ENCODE measurements around the gene IGF1.
"Not testable (repeated sequence)": the region's sequence is repeated elsewhere in the genome, so short reads cannot be mapped to it uniquely, and the experiment has no call there.

The IGF1 gene

GRCh38 chr12:102376181-102376747, 104.1 kb downstream of the IGF1 start:
- no peak for DNase-seq

GRCh38 chr12:102374190-102374589, 106.2 kb downstream of the IGF1 start:
- no peak for DNase-seq

- no peak for DNase-seq
These were observed 108.3 kb downstream of the IGF1 start for GRCh38 chr12:102372087-102372486.

- no peak for DNase-seq
These were observed 109.2 kb downstream of the IGF1 start for GRCh38 chr12:102371165-102371564.

DNA sequence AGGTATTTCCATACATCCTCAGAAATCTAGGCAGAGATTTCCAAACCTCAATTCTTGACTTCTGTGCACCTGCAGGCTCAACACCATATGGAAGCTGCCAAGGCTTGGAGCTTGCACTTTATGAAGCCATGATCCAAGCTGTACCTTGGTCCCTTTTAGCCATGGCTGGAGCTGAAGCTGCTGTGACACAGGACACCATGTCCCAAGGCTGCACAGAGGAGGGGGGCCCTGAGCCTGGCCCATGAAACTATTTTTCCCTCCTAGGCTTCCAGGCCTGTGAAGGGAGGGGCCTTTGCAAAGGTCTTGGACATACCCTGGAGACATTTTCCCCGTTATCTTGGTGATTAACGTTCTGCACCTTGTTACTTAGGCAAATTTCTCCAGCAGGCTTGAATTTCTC, 110.5 kb downstream of the IGF1 start:
- DNase-seq, result no peak

GRCh38 chr12:102365365-102365764, 115.0 kb downstream of the IGF1 start:
- no peak for DNase-seq

GRCh38 chr12:102364709-102365108, 115.7 kb downstream of the IGF1 start:
- no peak for DNase-seq

DNA sequence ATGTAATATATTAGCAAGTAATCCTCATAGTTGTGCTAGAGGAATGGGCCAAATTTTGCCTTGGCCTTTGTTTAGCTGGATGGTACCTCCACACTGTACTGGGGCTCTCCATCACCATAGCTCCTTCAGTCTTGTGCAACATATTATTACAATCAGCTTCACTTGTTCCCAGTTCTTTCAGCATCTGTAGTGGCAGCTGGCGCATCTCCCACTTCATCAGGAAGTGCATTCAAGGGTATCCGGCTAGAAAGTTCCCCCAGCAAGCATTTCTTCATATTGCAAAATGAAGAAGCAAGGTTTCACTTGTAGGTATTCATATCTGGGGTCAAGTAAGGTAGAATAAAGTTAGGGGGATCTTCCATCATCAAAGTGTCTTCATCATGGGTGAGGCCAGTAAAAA, 123.7 kb downstream of the IGF1 start:
- DNase-seq, result no peak

DNA sequence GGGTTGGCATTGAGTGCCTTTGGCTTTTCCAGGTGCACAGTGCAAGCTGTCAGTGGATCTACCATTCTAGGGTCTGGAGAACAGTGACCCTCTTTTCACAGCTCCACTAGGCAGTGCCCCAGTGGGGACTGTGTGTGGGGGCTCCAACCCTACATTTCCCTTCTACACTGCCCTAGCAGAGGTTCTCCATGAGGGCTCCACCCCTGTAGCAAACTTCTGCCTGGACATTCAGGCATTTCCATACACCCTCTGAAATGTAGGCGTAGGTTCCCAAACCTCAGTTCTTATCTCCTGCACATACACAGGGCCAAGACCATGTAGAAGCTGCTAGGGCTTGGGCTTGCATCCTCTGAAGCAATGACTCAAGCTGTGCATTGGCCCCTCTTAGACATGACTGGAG, 126.1 kb downstream of the IGF1 start:
- DNase-seq, result not testable (repeated sequence)

- no peak for DNase-seq
These were observed 129.0 kb downstream of the IGF1 start for GRCh38 chr12:102351322-102351721.

DNA sequence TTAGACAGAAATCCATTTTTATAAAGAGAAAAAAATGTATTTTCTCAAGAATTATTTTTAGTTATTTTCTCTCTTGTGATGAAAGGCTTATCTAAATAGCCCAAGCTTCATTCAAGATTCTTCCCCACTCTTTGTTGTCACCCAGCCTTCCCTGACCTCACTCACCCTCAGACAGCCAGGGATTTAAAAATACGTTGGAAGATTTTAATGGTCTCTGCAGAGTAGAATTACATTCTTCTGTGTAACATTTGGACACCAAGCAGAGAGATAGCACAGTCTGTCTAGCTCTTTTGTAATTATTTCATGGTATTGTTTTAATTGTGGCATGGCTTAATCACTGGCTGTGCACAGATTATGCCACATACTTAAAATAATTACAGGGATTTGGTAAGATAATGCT, 130.3 kb downstream of the IGF1 start:
- no peak for DNase-seq

DNA sequence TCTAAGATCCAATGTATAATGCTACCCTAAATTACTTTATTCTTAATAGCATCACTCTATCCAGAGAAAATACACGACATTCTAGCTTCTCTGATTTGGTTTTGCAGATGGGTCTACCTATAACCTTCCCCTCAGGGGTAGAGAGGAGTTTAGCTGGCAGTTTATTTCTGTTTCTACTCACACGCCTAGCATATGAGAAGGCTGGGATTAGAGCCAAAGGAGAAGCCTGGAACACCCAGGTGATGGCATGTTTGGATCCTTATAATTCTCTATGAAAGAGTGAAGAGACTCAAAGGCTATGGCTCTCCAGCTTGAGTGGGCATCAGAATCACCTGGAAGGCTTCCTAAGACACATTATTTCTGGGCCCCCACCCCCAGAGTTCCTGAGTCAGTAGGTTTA, 131.3 kb downstream of the IGF1 start:
- no peak for DNase-seq

- DNase-seq, result no peak
These were observed 132.6 kb downstream of the IGF1 start for GRCh38 chr12:102347811-102348210.

All from retina (tissue), 1 donor.